Activated effector memory CD4-positive, alpha-beta T cell treated with Interleukin-2 at 50 U/mL for 16 hours (primary cell): ENCODE results near the gene USP1.
A peak's percentile ranks its signal among the peaks of the same experiment; 100 is the strongest.

ENCODE experiments used
- DNase-seq: peaks from one replicate; pipeline ENCODE4 v3.0.0-alpha.2; 2020

USP1 gene

DNA sequence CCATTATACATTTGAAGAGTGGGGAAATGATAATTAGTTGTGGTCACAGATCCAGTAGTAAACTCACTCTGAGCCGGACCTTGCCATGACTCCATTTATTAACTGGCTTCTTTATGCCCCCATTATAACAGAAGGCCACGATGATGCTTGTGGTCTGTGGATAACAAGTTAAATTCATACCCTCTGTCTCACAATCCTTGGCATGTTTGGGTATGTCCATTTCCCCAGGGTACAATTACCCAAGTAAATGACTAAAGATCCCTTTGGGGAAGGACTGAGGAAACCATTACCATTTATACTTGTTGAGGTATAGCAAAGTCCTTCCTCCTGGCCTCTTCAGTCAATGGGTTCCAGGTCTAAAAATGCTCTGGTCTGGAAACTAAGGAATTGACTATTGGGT, 7.3 kb upstream of the USP1 start:
- no peak for DNase-seq

DNA sequence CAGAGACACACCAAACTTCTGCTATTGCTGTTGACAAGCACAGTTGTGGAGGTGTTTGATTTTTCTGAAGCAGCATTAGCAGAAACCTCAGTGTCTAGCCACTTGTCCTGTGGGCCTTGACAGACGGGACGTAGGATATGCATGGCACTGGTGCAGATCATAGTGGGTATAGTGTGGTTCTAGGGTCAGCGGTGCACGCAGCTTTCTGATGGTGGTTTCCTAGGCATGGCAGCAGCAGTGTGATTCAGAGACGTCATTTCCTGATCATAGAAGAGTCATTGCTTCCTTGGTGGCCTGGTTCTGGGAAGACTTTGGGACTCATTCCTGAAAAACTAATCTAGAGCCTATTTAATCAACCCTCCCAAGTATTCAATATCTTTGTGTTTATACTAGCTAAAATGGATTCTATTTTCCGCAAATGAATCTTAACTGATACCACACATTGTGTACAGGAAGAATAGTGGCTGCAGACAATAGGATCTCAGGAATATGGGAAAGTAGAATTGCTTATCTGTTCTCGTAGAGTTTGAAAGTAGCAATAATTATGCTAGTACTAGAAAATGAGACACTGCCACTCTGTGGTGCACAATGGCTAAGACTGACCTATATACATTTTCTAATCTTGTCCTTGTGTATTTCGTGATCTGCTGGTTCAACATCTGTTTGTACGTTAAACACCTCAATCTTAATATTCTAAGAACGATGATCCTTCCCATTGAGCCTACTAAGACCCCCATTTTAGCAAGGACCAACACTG, 2.8 kb upstream of the USP1 start:
- DNase-seq, result no peak

DNA sequence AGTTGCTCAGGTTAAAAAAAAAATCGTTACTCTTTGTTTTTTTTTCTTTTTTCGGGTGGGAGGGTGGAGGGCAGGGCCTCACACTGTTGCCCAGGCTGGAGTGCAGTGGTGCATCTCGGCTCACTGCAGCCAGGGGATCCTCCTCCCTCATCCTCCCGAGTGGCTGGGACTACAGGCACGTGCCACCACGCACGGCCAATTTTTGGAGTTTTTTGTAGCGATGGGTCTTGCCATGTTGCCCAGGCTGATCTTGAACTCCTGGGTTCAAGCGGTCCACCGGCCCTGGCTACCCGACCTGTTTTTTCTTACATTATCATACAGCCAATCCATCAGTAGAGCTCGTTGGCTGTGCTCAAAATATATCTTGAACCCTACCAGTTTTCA, 2.2 kb upstream of the USP1 start:
- no peak for DNase-seq

DNA sequence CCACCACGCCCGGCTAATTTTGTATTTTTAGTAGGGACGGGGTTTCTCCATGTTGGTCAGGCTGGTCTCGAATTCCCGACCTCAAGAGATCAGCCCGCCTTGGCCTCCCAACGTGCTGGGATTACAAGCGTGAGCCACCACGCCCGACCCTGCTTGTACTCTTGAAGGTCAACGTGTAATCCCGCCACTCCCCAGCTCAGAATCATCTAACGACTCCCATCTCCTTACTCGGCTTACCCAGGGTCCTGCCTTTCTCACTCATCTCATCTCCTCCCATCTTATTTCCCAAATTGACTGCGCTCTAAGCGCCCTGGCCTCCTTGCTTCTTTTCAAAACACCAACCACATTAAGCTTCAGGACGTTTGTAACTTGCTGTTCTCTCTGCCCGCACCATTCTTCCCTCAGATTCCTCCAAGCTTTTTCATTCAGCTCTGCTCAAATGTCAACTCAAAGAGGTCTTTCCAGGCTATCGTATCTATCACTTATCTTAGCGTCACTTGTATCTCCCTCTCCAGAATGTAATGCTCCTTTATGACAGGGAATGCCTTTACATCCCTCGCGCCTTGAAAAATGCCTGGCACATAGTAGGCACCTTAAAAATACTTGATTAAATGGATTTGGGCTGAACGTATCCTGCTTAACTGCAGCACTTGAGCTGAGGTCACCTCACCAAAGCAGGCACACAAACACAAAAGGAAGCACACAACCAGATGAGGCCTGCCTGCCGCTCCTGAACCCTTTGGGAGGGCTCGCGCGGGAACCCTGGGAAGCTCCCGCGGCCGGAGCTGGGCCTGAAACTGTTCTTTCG, 1.4 kb upstream of the USP1 start:
- no peak for DNase-seq

DNA sequence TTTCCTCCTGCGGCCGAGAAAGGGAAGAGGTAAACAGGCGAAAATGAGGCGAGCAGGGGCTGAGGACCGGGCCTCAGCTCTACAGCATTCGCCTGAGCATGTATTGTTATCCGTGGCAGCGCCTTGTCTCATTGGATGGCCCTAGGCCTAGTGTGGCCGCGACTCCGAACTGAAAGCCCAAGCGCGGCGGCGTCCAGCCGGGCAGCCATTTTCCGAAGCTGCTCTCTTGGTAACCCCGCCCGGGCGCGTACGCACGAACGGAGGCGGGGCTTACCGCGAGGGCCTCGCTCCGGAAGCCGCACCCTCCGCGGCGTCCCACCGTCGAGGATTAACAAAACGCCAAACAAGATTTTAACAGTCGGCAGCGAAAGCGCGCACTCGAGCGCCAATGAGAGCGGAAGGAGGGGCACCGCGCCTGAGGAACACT, 797 bp upstream of the USP1 start:
- peak; percentile 96 for DNase-seq

DNA sequence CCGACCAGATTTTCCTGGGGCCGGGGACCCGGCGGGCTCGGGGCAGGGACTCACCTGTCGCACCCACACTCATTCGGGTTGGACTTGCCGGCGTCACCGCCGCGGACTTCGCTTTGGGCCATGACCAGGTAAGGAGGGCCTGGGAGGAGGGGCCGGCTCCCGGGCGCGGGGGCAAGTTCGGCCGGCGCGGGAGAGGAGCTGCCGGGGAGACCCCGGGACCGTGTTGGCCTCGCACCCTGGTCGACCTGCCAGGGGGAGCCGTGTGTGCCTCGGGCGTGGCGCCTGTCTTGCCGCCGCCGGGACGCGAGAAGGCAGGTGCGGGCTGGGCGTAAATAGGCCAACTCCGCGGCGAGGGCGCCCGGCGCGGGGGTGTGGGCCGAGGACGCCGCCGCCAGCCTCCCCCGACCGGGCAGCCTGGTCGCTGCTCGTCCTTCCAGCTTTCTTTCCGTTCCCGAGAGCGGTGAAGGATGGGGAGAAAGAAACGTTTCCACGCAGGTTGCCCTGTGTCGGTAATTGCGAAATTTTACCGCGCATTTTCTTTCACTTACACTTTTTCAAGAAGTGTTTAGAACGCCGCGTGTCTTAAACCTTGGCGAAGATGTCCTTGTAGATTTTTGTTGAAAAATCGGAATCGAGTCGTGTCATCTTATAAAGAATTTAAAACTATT, 558 bp downstream of the USP1 start:
- peak; percentile 36 for DNase-seq

GRCh38 chr1:62438163-62438562, 1.3 kb downstream of the USP1 start:
- no peak for DNase-seq

- no peak for DNase-seq
These were observed 3.0 kb downstream of the USP1 start for GRCh38 chr1:62439652-62440371.

GRCh38 chr1:62444701-62445100, 7.9 kb downstream of the USP1 start:
- DNase-seq, result no peak

- DNase-seq, result no peak
These were observed 11.5 kb downstream of the USP1 start for GRCh38 chr1:62448221-62448933.

- no peak for DNase-seq
These were observed 13.5 kb downstream of the USP1 start for GRCh38 chr1:62450301-62450700.

DNA sequence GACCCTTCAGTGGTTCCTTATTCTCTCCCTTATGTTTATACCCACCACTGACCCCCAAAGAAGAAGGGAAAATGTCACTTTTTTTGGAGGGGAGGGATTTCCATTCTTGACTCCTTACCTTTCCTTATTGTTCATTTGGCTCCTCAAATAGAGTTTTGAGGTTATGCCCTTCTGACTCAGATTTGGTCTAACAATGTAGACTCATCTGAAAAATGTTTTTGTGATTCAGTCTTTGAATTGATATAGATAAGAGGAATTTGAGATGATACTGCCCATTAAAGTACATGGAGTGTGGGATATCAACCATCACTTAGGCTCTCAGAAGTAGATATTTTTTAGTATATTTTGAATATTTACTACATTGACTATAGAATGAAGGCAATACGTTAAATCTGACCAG, 16.1 kb downstream of the USP1 start:
- no peak for DNase-seq

- no peak for DNase-seq
These were observed 21.1 kb downstream of the USP1 start for GRCh38 chr1:62457955-62458354.

GRCh38 chr1:62462370-62462769, 25.5 kb downstream of the USP1 start:
- no peak for DNase-seq

DNA sequence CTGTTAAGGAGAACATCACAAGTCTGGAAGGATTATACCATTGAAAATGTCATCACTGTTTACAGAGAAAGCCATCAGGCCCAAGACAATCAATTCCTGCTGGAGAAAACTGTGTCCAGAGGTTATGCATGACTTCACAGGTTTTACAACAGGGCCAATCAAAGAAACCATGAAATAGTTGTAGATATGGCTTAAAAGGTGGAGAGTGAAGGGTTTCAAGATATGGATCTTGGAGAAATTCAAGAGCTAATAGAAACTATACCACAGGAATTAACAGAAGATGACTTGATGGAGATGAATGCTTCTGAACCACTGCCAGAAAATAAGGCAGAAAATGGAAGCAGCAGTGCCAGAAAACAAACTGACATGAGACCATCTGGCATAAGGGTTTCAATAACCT, 30.2 kb downstream of the USP1 start:
- DNase-seq, result no peak

- DNase-seq, result no peak
These were observed 39.8 kb downstream of the USP1 start for GRCh38 chr1:62476525-62477219.

DNA sequence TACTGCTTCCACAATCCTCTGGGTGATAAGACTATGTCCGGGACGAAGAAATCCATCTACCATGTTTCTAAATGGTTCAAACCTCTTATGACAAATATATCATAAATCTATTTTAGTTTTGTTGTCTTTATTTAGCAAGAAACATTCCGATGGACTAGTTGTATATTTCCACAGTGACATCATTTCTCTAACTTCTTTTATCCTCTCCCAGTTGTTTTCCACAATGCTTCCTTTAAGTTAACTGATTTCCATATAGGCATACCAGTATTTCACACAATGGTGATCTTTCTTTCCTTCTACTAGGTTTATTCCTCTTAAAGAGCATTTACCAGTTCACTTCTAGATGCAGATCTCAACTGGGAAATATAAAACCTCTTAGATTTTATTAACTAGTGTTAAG, 44.8 kb downstream of the USP1 start:
- DNase-seq, result no peak

GRCh38 chr1:62484824-62485468, 48.1 kb downstream of the USP1 start:
- DNase-seq, result no peak

DNA sequence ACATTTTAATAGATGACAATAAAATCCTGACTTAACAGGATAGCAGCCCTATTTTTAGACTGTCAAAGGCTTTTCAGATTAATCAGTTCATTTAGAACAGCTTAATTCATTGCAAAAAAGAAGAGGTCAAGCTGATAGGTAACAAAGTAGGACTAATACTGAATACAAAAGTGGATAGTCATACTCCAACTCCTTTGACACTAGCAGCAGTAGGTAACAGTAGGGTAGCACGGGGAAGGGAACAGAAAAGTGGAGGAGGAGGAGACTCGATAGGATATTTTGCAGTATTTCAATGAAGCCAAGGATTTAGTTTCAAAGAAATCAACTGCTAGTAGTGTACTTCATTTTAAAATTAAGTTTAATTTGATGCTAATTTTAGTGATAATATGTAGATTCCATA, 51.1 kb downstream of the USP1 start:
- DNase-seq, result no peak

DNA sequence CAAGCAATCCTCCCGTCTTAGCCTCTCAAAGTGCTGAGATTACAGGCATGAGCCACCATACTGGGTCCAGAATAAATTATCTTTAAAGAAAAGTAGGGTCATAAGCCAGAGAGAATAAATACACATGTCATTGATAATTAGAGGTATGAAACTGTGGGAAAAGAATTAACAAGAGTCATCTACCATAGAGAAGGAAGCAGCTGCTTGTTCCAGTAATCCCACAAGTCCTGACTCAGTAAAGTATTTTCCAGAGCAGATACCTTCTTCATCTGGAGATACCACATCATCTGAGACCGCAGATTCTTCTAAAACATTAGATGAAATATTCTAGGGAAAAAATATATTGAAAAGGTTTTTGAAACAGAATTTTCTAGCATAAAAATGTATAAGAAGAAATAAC, 55.7 kb downstream of the USP1 start:
- DNase-seq, result no peak

DNA sequence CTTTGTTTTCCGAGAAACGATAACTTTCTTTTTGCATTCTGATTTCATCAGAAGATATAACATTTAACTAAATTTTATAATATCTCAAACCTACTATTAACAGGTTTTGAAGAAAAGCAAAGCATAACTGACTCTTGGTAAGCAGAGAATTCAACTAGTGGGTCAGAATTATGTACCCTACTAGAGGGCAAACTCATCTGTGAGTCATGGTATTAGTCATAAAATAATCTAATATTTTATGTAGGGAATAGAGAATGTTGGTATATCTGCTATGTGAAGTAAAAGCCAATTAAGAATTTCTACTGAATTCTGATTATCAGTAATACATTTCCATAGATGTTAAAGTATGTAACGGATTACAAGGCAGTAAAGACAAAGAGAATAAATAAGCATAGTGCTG, 56.8 kb downstream of the USP1 start:
- DNase-seq, result no peak
